Measurements from ENCODE around the gene MAP3K8.
"Not testable (repeated sequence)": the region's sequence is repeated elsewhere in the genome, so short reads cannot be mapped to it uniquely, and the experiment has no call there.

Gene MAP3K8

GRCh38 chr10:30442019-30442606, 8.1 kb downstream of the MAP3K8 start:
- FAIRE-seq (no peak), DNase-seq (ENCODE audit: extremely low spot score, insufficient read length, low read depth) (no peak)

GRCh38 chr10:30443049-30443448, 9.1 kb downstream of the MAP3K8 start:
- FAIRE-seq (no peak), DNase-seq (ENCODE audit: extremely low spot score, insufficient read length, low read depth) (no peak)

GRCh38 chr10:30445711-30446110, 11.7 kb downstream of the MAP3K8 start:
- no peak for DNase-seq (ENCODE audit: extremely low spot score, insufficient read length, low read depth)
- no peak for FAIRE-seq

- FAIRE-seq = no peak
- no peak for DNase-seq (ENCODE audit: extremely low spot score, insufficient read length, low read depth)
Observed at GRCh38 chr10:30447125-30447799, 13.3 kb downstream of the MAP3K8 start.

- FAIRE-seq (no peak), DNase-seq (ENCODE audit: extremely low spot score, insufficient read length, low read depth) (no peak)
Observed at GRCh38 chr10:30448092-30448491, 14.1 kb downstream of the MAP3K8 start.

- DNase-seq (ENCODE audit: extremely low spot score, insufficient read length, low read depth) (no peak), FAIRE-seq (no peak)
Observed at GRCh38 chr10:30453764-30454527, 20.0 kb downstream of the MAP3K8 start.

- DNase-seq (ENCODE audit: extremely low spot score, insufficient read length, low read depth) = no peak
- FAIRE-seq = peak; percentile 75
Observed at GRCh38 chr10:30454744-30455510, 20.9 kb downstream of the MAP3K8 start.

GRCh38 chr10:30455816-30456215, 21.8 kb downstream of the MAP3K8 start:
- peak; percentile 69 for FAIRE-seq
- no peak for DNase-seq (ENCODE audit: extremely low spot score, insufficient read length, low read depth)

GRCh38 chr10:30456266-30456665, 22.3 kb downstream of the MAP3K8 start:
- no peak for DNase-seq (ENCODE audit: extremely low spot score, insufficient read length, low read depth)
- FAIRE-seq = peak; percentile 94

- DNase-seq (ENCODE audit: extremely low spot score, insufficient read length, low read depth) (no peak), FAIRE-seq (no peak)
Observed at GRCh38 chr10:30459283-30459682, 25.3 kb downstream of the MAP3K8 start.

GRCh38 chr10:30460121-30460520, 26.1 kb downstream of the MAP3K8 start:
- FAIRE-seq (no peak), DNase-seq (ENCODE audit: extremely low spot score, insufficient read length, low read depth) (no peak)

- FAIRE-seq (no peak), DNase-seq (ENCODE audit: extremely low spot score, insufficient read length, low read depth) (no peak)
Observed at GRCh38 chr10:30462513-30462912, 28.5 kb downstream of the MAP3K8 start.

- DNase-seq (ENCODE audit: extremely low spot score, insufficient read length, low read depth) (no peak), FAIRE-seq (no peak)
Observed at GRCh38 chr10:30463944-30464451, 30.0 kb downstream of the MAP3K8 start.

- no peak for FAIRE-seq
Observed at GRCh38 chr10:30464675-30465074, 30.7 kb downstream of the MAP3K8 start.

GRCh38 chr10:30466445-30466844, 32.5 kb downstream of the MAP3K8 start:
- no peak for FAIRE-seq

More at GRCh38 chr10:30464675-30465074, 30.7 kb downstream of the MAP3K8 start:
- no peak for DNase-seq (ENCODE audit: extremely low spot score, insufficient read length, low read depth)

GRCh38 chr10:30467651-30468338, 33.8 kb downstream of the MAP3K8 start:
- FAIRE-seq (peak; percentile 82), DNase-seq (ENCODE audit: extremely low spot score, insufficient read length, low read depth) (no peak)

More at GRCh38 chr10:30466445-30466844, 32.5 kb downstream of the MAP3K8 start:
- no peak for DNase-seq (ENCODE audit: extremely low spot score, insufficient read length, low read depth)

- FAIRE-seq = no peak
- DNase-seq (ENCODE audit: extremely low spot score, insufficient read length, low read depth) = no peak
Observed at GRCh38 chr10:30472414-30473155, 38.6 kb downstream of the MAP3K8 start.

GRCh38 chr10:30475515-30475914, 41.5 kb downstream of the MAP3K8 start:
- not testable (repeated sequence) for DNase-seq (ENCODE audit: extremely low spot score, insufficient read length, low read depth); FAIRE-seq

All from GM18507 (cell line).